ENCODE results near the gene LRRK1. TPM values are rescaled to one million over a fixed set of nuclear protein-coding genes. Genes with fewer than 3 reads are reported as not detected.

LRRK1 gene
- total RNA-seq, 1 donor from 2014 or later = 14.0 TPM

DNA sequence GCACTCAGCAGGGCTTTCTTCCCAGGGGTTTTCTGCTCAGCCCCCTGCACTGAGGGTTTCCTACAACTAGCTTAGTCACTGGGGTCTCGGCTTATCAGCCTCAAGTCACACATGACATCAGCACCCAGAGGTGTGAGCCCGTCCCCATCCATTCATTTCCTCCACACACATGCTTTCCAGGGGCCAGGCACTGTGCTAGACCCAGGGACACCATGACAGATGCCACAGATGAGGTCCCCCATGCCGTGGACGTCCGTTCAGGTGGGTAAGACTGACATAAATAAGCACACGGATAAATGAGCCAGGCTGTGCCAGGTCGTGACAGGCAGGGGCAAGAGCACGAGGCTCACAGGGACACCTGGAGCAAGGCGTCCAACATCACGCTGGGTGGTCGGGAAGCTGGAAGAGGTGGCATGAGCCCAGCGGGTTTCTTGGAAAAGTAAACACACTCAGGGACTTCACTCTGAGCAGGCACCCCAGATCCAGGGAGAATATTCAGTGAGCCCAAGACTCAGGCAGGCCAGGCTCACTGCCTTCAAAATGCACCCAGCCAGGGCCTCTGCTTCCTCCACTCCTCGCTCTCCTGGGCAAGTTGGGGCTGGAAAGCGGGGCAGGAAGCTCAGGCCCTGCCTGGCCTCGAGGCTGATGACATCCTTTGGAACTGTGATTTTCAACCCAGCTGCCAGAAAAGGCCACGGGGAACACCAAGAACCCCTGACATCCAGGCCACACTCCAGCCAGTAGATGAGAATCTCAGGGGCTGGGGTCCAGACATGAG, 193.4 kb downstream of the LRRK1 start:
- peak; percentile 28 for DNase-seq (ENCODE audit: low spot score)

DNA sequence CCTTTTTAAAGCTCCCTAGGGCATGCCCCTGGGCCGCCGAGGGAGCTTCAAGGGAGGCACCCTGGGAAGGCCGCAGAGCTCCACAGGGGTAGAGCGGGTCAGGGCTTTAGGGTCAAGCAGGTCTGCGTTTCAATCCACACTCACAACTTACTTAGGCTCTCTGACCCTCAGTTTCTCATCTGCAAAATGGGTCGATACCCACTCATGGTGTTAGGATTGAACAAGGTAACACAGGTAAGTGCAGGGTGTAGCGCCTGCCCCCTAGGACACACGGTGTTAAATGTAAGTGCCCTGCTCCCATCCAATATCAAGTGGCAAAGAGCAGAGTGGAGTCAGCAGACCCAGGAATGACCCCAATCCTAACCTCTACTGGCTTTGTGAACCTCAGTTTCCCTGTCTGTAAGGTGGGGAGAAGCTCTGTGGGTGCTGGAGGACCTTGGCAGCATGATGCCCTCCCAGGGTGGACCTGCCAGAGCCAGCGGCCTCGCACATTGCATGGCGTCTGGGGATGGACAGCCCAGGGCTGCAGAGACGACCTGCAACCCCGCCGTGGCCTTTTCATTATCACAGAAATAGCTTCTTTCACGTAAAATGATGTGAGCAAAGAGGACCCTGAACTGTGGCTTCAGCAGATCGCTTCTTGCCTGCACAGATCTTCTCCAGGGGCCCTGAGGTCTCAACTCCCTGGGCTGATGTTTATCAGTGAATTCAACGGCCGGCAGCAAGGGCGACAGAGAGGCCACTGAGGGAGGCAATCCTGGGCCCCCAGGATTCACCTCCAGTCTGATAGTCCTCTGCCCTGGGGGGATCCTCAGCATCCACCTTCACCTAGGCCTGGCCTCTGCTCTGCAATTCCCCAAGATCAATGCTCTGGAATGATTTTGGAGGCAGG, 194.2 kb downstream of the LRRK1 start:
- no peak for DNase-seq (ENCODE audit: low spot score)

DNA sequence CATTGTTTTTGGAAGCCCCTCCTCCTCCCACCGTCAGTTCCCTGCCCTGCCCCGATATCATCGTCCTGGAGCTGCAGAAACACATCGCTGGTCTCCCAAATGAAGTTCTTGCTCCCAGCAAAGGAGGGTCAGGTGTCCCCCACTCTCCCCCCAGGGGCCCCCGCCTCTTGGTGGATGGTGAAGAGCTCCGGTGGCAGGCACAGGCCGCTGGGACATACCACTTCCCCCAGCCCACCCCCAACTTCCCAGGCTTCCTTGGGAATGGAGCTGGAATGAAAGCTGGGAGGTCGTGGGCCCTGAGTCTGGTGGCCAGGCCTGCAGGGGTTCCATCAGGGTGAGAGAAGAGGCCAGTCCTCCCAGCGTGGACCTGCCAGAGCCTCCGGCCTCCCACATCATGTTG, 195.0 kb downstream of the LRRK1 start:
- no peak for DNase-seq (ENCODE audit: low spot score)

GRCh38 chr15:101114610-101115009, 195.5 kb downstream of the LRRK1 start:
- DNase-seq (ENCODE audit: low spot score) = no peak

DNA sequence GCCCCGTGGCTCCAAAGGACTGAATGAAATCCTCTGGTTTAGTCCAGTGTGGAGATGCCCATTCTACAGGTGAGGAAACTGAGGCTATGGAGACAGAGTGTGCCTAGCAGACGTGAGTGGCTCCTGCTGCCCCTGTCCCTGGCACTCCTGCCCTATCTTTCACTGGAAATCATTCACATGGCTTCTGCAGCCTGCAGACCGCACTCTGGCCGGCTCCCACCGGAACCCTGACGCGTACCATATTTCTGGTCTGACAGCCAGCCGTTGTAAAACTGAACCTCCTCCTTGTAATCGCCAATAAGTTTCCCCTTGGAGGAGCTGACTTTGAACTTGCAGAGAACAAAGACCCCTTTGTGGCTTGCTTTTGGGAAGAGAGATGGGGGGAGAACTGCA, 196.2 kb downstream of the LRRK1 start:
- peak; percentile 38 for DNase-seq (ENCODE audit: low spot score)

- DNase-seq (ENCODE audit: low spot score) = peak; percentile 86
Observed at GRCh38 chr15:101115786-101116680, 196.9 kb downstream of the LRRK1 start.

DNA sequence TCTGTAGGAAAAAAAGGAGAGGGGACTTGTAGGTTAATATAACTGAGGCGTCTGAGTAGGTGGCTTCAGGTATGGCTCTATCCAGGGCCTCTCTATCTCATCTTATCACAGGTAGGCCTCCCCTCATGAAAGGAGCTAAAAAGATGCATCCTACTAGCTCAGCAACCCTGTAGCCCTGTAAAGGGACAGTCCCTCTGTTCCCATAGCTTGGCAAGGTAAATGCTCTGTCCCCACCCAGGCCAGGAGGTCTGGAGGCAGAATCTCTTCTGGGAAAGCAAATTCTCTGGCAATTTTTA, 197.5 kb downstream of the LRRK1 start:
- no peak for DNase-seq (ENCODE audit: low spot score)

DNA sequence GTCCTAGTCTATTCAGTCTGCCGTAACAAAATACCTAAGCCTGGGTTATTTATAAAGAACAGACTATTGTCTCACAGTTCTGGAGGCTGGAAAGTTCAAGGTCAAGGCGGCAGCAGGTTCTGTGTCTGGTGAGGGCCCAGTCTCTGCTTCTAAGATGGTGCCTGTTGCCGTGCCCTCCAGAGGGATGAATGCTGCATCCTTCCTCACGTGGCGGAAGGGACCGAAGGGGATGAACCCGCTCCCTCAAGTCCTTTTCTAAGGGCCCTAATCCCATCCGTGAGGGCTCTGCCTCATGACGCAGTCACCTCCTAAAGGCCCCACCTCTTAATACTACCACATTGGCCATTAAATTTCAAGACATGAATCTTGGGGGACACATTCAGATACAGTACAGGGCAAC, 199.0 kb downstream of the LRRK1 start:
- DNase-seq (ENCODE audit: low spot score) = no peak

DNA sequence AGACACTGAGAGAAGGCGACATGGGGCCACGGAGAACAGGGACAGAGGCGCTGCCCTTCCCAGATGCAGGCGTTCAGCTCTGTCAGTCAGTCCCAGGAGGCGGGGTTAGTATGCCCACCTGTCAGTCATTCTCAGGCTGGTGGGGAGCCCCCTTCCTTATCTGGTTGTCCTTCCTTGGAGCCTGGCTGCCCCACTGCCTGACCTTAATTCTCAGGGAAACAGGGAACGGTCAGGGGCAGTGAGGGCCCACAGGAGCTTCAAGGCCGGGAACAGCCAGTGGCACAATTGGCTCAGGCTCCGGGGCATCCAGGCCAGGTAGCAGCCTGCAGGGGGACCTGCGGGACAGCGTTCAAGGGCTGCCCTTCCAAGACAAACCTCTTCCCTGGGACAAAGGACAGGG, 199.5 kb downstream of the LRRK1 start:
- DNase-seq (ENCODE audit: low spot score) = no peak

- DNase-seq (ENCODE audit: low spot score) = no peak
Observed at GRCh38 chr15:101119181-101119580, 200.0 kb downstream of the LRRK1 start.

Other genes starting within 250 kb of the LRRK1 start
- 2.2 TPM for gene ALDH1A3, start 39.5 kb upstream of the LRRK1 start, total RNA-seq (ENCODE audit: insufficient read depth, low replicate concordance)

All from umbilical cord (tissue), 2 donors.